Loucy (cell line): Measurements from ENCODE around the gene LSM6.

Experiments used
- H2AFZ ChIP-seq: fragments of 200-600 bp; sonication (generic); 2 replicates; pipeline ENCODE4 v1.6.0; 2016; ENCODE audit warnings: antibody characterized with exemption, mild to moderate bottlenecking, low read length, moderate library complexity
- H3F3A ChIP-seq: fragments of 200-600 bp; 2 replicates; pipeline ENCODE4 v1.6.0; 2016; ENCODE audit warnings: antibody characterized with exemption, low read depth, mild to moderate bottlenecking
- H3K27me3 ChIP-seq: fragments of 200-600 bp; sonication (generic); 2 replicates; pipeline ENCODE4 v1.6.1; 2014; ENCODE audit warnings: low read length, mild to moderate bottlenecking; ENCODE audit not compliant: insufficient read depth, poor library complexity, severe bottlenecking
- H3K36me3 ChIP-seq: fragments of 200-600 bp; sonication (generic); 2 replicates; pipeline ENCODE4 v1.6.1; 2016; ENCODE audit warnings: low read length; ENCODE audit not compliant: insufficient read depth
- H3K4me1 ChIP-seq: fragments of 200-600 bp; sonication (generic); 2 replicates; pipeline ENCODE4 v1.5.1; 2014; ENCODE audit warnings: low read length, mild to moderate bottlenecking; ENCODE audit not compliant: insufficient read depth, poor library complexity, severe bottlenecking
- H3K4me2 ChIP-seq: fragments of 200-600 bp; sonication (generic); 2 replicates; pipeline ENCODE4 v1.6.0; 2014; ENCODE audit warnings: antibody characterized with exemption, low read length, low read depth, mild to moderate bottlenecking; ENCODE audit not compliant: poor library complexity, severe bottlenecking
- H3K4me3 ChIP-seq: fragments of 200-600 bp; sonication (generic); 2 replicates; pipeline ENCODE4 v1.5.1; 2014; ENCODE audit warnings: low read length, mild to moderate bottlenecking, mixed read lengths; ENCODE audit not compliant: poor library complexity, severe bottlenecking
- H3K79me2 ChIP-seq: fragments of 200-600 bp; sonication (generic); 2 replicates; pipeline ENCODE4 v1.6.1; 2014; ENCODE audit warnings: low read length; ENCODE audit not compliant: insufficient read depth
- H3K9ac ChIP-seq: fragments of 200-600 bp; sonication (generic); 2 replicates; pipeline ENCODE4 v1.6.0; 2014; ENCODE audit warnings: mild to moderate bottlenecking, low read depth, low read length, moderate library complexity; ENCODE audit not compliant: poor library complexity, severe bottlenecking
- H3K9me2 ChIP-seq: fragments of 200-600 bp; sonication (generic); replicated peaks from 2 replicates; pipeline ENCODE4 v1.6.1; 2016; ENCODE audit warnings: low read depth, low read length, mixed read lengths
- H3K9me3 ChIP-seq: fragments of 200-600 bp; sonication (generic); 2 replicates; pipeline ENCODE4 v1.6.1; 2014; ENCODE audit warnings: mild to moderate bottlenecking, antibody characterized with exemption, low read length, low read depth; ENCODE audit not compliant: insufficient read depth
- H4K20me1 ChIP-seq: fragments of 200-600 bp; sonication (generic); 2 replicates; pipeline ENCODE4 v1.6.0; 2014; ENCODE audit warnings: antibody characterized with exemption, low read length, mild to moderate bottlenecking; ENCODE audit not compliant: insufficient read depth, poor library complexity, severe bottlenecking
- CTCF ChIP-seq: fragments of 200-600 bp; sonication (generic); conservative IDR thresholded peaks from 2 replicates; pipeline ENCODE4 v1.5.1; 2014; ENCODE audit warnings: mild to moderate bottlenecking, antibody characterized with exemption, low read length
- EZH2phosphoT487 ChIP-seq: fragments of 200-600 bp; IDR thresholded peaks from 2 replicates; pipeline ENCODE4 v1.6.1; 2018; ENCODE audit warnings: antibody characterized with exemption, mild to moderate bottlenecking, moderate library complexity, borderline replicate concordance

The LSM6 gene

GRCh38 chr4:146186596-146186995 lies 11.1 kb downstream of the LSM6 start:
- Histone ChIP-seq H3K4me3 (no peak overlapping the region), H3K27me3 (no peaks in the 10 kb centered on the region), H3K9me3 (no peaks in the 10 kb centered on the region), H3K9me2 (no peaks in the 10 kb centered on the region), H3K36me3 (peaks cover 61% of the 10 kb centered on the region; the same call in 1 of the 2 replicates), H2AFZ (no peak overlapping the region), H3K79me2 (peaks cover 13% of the 10 kb centered on the region), H3K4me1 (peaks cover 4% of the 10 kb centered on the region), H4K20me1 (peaks cover 7% of the 10 kb centered on the region), H3K4me2 (no peak overlapping the region), H3F3A (no peaks in the 10 kb centered on the region), H3K9ac (no peak overlapping the region)
- TF ChIP-seq EZH2phosphoT487 (no peak), CTCF (no peak)

GRCh38 chr4:146190456-146190855 lies 14.9 kb downstream of the LSM6 start:
- H2AFZ ChIP-seq, result no peak overlapping the region
- H3K36me3 ChIP-seq, result peaks cover 51% of the 10 kb centered on the region; the same call in 1 of the 2 replicates
- H3K9ac ChIP-seq, result no peak overlapping the region
- no peaks in the 10 kb centered on the region for H3F3A ChIP-seq
- H3K4me2 ChIP-seq, result no peak overlapping the region
- H3K4me3 ChIP-seq, result no peak overlapping the region
- H3K27me3 ChIP-seq, result no peaks in the 10 kb centered on the region
- H3K4me1 ChIP-seq, result no peaks in the 10 kb centered on the region
- TF ChIP-seq EZH2phosphoT487 (no peak), CTCF (no peak)
- H3K9me2 ChIP-seq, result no peaks in the 10 kb centered on the region
- no peaks in the 10 kb centered on the region for H3K9me3 ChIP-seq
- H3K79me2 ChIP-seq, result no peaks in the 10 kb centered on the region
- H4K20me1 ChIP-seq, result no peaks in the 10 kb centered on the region

- Histone ChIP-seq H2AFZ (no peak overlapping the region), H3K36me3 (peaks cover 47% of the 10 kb centered on the region; the same call in 1 of the 2 replicates)
- TF ChIP-seq EZH2phosphoT487 (no peak), CTCF (peak; percentile 30)
These were observed 16.4 kb downstream of the LSM6 start for GRCh38 chr4:146191766-146192458.

More at GRCh38 chr4:146191766-146192458, 16.4 kb downstream of the LSM6 start:
- H3K9me2 ChIP-seq, result no peaks in the 10 kb centered on the region
- no peak overlapping the region for H3K4me2 ChIP-seq
- no peaks in the 10 kb centered on the region for H4K20me1 ChIP-seq
- H3K4me3 ChIP-seq, result no peak overlapping the region
- no peaks in the 10 kb centered on the region for H3K9me3 ChIP-seq
- H3K9ac ChIP-seq, result no peak overlapping the region
- no peaks in the 10 kb centered on the region for H3K4me1 ChIP-seq
- no peaks in the 10 kb centered on the region for H3K27me3 ChIP-seq
- no peaks in the 10 kb centered on the region for H3F3A ChIP-seq
- no peaks in the 10 kb centered on the region for H3K79me2 ChIP-seq
